ENCODE data around the gene CD8B2. TPM values are rescaled to one million over a fixed set of nuclear protein-coding genes. Genes with fewer than 3 reads are reported as not detected.

Gene CD8B2
- total RNA-seq, 2 experiments from 2014 or later: not detected

DNA sequence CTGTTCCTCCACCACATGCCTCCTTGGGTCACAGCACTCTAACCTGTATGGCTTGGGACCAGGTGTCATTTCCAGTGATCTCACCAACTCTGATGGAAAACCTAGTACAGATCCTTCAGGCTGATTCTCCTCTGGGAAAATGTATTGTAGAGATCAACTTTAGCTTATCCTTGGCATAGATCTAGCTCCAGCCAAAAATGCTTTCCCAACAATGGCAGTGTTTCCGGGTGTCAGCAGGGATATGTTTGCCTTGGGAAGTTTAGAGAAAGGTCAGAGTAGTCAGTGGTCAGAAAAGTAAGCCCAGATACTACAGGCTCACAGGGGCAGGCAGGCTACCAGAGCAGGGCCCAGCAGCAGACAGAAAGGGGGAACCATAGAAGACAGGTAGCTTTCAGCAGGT lies 73.6 kb downstream of the CD8B2 start:
- Histone ChIP-seq H3K36me3 (ENCODE audit: insufficient read depth, low read length) (no peaks in the 10 kb centered on the region), H3K9me3 (ENCODE audit: low read length) (no peaks in the 10 kb centered on the region), H3K4me3 (ENCODE audit: low read depth, low read length, poor library complexity, severe bottlenecking) (no peak overlapping the region), H3K4me2 (ENCODE audit: low read length) (no peak overlapping the region), H3K9me2 (ENCODE audit: insufficient read depth, low read length) (no peaks in the 10 kb centered on the region), H3K27ac (ENCODE audit: low read depth, low read length, poor library complexity, severe bottlenecking) (no peak overlapping the region), H2AFZ (ENCODE audit: low read length) (no peak overlapping the region), H4K20me1 (ENCODE audit: insufficient read depth, low read length) (no peaks in the 10 kb centered on the region), H3K79me2 (ENCODE audit: insufficient read depth, low read depth, low read length) (no peaks in the 10 kb centered on the region), H3K4me1 (ENCODE audit: insufficient read depth, low read length, poor library complexity, severe bottlenecking) (no peaks in the 10 kb centered on the region)
- intact Hi-C loops (cut with micrococcal nuclease; ENCODE audit: unreplicated experiment): no loop called here
- CTCF ChIA-PET (ENCODE audit: unreplicated experiment): no interaction called here
- BruUV-seq (replicated peaks): no TSS peak
- no peak for TF ChIP-seq EZH2phosphoT487 (IDR thresholded peaks at IDR 0.05; ENCODE audit: borderline replicate concordance, low read depth, low read length)
- TF ChIP-seq CTCF (conservative IDR thresholded peaks at IDR 0.05; ENCODE audit: low read length): no peak
- POLR2A ChIA-PET: no interaction called here
- DNase-seq (ENCODE audit: low spot score): no peak

DNA sequence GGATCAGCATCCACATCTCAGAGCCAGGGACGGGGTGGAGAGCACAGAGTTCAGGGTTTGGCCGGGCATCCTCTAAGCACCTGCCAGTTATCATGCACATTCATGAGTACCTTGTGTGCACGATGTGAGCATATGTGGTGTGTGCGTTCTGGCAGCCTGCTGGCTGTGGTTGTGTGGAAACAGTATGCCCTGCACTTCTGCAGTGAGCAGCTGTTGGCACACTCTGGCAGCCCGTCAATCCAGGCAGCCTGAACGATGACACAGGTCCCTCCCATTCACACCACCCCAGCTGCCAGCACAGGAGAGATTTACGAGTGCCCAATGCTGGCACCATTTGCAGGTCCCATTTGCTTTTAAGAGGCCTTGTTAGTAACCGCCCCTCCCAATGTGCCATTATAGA lies 74.2 kb downstream of the CD8B2 start:
- ChIA-PET CTCF (ENCODE audit: unreplicated experiment) (no interaction called here), POLR2A (no interaction called here)
- Histone ChIP-seq H3K36me3 (ENCODE audit: insufficient read depth, low read length) (no peaks in the 10 kb centered on the region), H3K79me2 (ENCODE audit: insufficient read depth, low read depth, low read length) (no peaks in the 10 kb centered on the region), H3K4me3 (ENCODE audit: low read depth, low read length, poor library complexity, severe bottlenecking) (no peak overlapping the region), H3K9me3 (ENCODE audit: low read length) (no peaks in the 10 kb centered on the region), H3K4me1 (ENCODE audit: insufficient read depth, low read length, poor library complexity, severe bottlenecking) (no peaks in the 10 kb centered on the region), H3K4me2 (ENCODE audit: low read length) (no peak overlapping the region), H3K27ac (ENCODE audit: low read depth, low read length, poor library complexity, severe bottlenecking) (no peak overlapping the region), H4K20me1 (ENCODE audit: insufficient read depth, low read length) (no peaks in the 10 kb centered on the region), H2AFZ (ENCODE audit: low read length) (no peak overlapping the region), H3K9me2 (ENCODE audit: insufficient read depth, low read length) (no peaks in the 10 kb centered on the region)
- intact Hi-C loops (cut with micrococcal nuclease; ENCODE audit: unreplicated experiment): no loop called here
- TF ChIP-seq EZH2phosphoT487 (IDR thresholded peaks at IDR 0.05; ENCODE audit: borderline replicate concordance, low read depth, low read length): no peak
- no peak for TF ChIP-seq CTCF (conservative IDR thresholded peaks at IDR 0.05; ENCODE audit: low read length)
- no peak for DNase-seq (ENCODE audit: low spot score)
- BruUV-seq (replicated peaks): no TSS peak

DNA sequence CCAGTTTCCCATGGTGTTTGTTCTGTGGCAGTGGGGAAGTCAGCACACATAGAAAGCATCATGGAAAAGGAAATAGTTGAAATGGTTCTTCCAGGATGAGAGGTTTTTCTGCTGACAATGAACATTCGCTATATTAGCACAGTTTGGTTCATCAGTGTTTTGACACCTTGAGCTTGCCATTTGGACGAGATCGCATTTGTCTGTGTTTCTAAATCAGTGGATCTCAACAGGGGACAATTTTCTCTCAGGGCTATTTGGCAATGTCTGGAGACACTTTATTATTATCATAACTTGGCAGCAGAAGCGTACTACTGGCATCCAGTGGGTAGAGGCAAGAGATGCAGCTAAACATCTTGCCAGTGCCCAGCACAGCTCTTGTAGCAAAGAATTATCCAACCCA lies 74.6 kb downstream of the CD8B2 start:
- no peaks in the 10 kb centered on the region for H3K36me3 ChIP-seq (ENCODE audit: insufficient read depth, low read length)
- H2AFZ ChIP-seq (ENCODE audit: low read length): no peak overlapping the region
- no peak overlapping the region for H3K4me3 ChIP-seq (ENCODE audit: low read depth, low read length, poor library complexity, severe bottlenecking)
- intact Hi-C loops (cut with micrococcal nuclease; ENCODE audit: unreplicated experiment): no loop called here
- no TSS peak for BruUV-seq (replicated peaks)
- ChIA-PET POLR2A (interaction anchor here (0.6 kb wide), 1 partner anchor 15 kb away, joined by 7 read pairs; no protein-coding TSS in a partner anchor), CTCF (ENCODE audit: unreplicated experiment) (no interaction called here)
- no peaks in the 10 kb centered on the region for H3K4me1 ChIP-seq (ENCODE audit: insufficient read depth, low read length, poor library complexity, severe bottlenecking)
- H3K79me2 ChIP-seq (ENCODE audit: insufficient read depth, low read depth, low read length): no peaks in the 10 kb centered on the region
- no peak overlapping the region for H3K27ac ChIP-seq (ENCODE audit: low read depth, low read length, poor library complexity, severe bottlenecking)
- DNase-seq (ENCODE audit: low spot score): no peak
- no peak overlapping the region for H3K4me2 ChIP-seq (ENCODE audit: low read length)
- TF ChIP-seq CTCF (conservative IDR thresholded peaks at IDR 0.05; ENCODE audit: low read length): no peak
- TF ChIP-seq EZH2phosphoT487 (IDR thresholded peaks at IDR 0.05; ENCODE audit: borderline replicate concordance, low read depth, low read length): no peak
- no peaks in the 10 kb centered on the region for H4K20me1 ChIP-seq (ENCODE audit: insufficient read depth, low read length)
- H3K9me2 ChIP-seq (ENCODE audit: insufficient read depth, low read length): no peaks in the 10 kb centered on the region
- no peaks in the 10 kb centered on the region for H3K9me3 ChIP-seq (ENCODE audit: low read length)
